Suprapubic skin (tissue), 4 donors: Measurements from ENCODE around the gene TCF12. TPM values are rescaled to one million over a fixed set of nuclear protein-coding genes. Genes with fewer than 3 reads are reported as not detected.

Source experiments
- DNase-seq, 2 donors: peaks; one replicate each; pipeline ENCODE4 v3.0.0-alpha.2; 2019; ENCODE audit warnings: low spot score in 2 of 2
- H3K27ac ChIP-seq: fragments of 200-600 bp; sonication (generic); one replicate; pipeline ENCODE4 v1.5.1; 2019
- H3K27me3 ChIP-seq: fragments of 200-600 bp; sonication (generic); one replicate; pipeline ENCODE4 v1.5.1; 2019
- H3K36me3 ChIP-seq: fragments of 200-600 bp; sonication (generic); one replicate; pipeline ENCODE4 v1.5.1; 2019
- H3K4me1 ChIP-seq: fragments of 200-600 bp; sonication (generic); one replicate; pipeline ENCODE4 v1.5.1; 2019
- H3K4me3 ChIP-seq: fragments of 200-600 bp; sonication (generic); one replicate; pipeline ENCODE4 v1.5.1; 2019; ENCODE audit warnings: mild to moderate bottlenecking
- H3K9me3 ChIP-seq: fragments of 200-600 bp; sonication (generic); one replicate; pipeline ENCODE4 v1.5.1; 2019
- EP300 ChIP-seq: sonication (generic); formaldehyde crosslinking; IDR thresholded peaks from one replicate; pipeline ENCODE4 v1.6.1; 2017; ENCODE audit warnings: antibody characterized with exemption
- POLR2A ChIP-seq, 2 donors: fragments of 450-650 bp; IDR thresholded peaks; one replicate each; pipeline ENCODE4 v1.6.1; 2017; ENCODE audit warnings: antibody characterized with exemption in 2 of 2, mild to moderate bottlenecking in 2 of 2, moderate library complexity in 2 of 2
- POLR2AphosphoS5 ChIP-seq, 3 donors: sonication (generic); formaldehyde crosslinking; IDR thresholded peaks; one replicate each; pipeline ENCODE4 v1.6.1; 2017; ENCODE audit warnings: antibody characterized with exemption in 3 of 3
- WGBS: methylation state at CpG from one replicate; pipeline ENCODE4 v1.1.5; 2018; 5-methylcytosine and 5-hydroxymethylcytosine counted together
- total RNA-seq, 4 donors: library from RNA; depleted of rRNA; stranded (reverse); fragments of >200 nt; gene quantifications; one replicate each; pipeline ENCODE4 v1.1.0, GENCODE V29; 2016
- TF ChIP-seq, protein P1 (sequence below), 2 donors: fragments of 200-600 bp in 1 of 2; fragments of 450-650 bp in 1 of 2; sonication (generic) in 1 of 2; IDR thresholded peaks; one replicate each; pipeline ENCODE4 v1.5.1; 2016 to 2019; ENCODE audit warnings: antibody characterized with exemption in 2 of 2, mild to moderate bottlenecking in 1 of 2, moderate library complexity in 1 of 2

The TCF12 gene
- total RNA-seq, 4 donors from 2014 or later, result 91.3 to 118 (median 105) TPM

DNA sequence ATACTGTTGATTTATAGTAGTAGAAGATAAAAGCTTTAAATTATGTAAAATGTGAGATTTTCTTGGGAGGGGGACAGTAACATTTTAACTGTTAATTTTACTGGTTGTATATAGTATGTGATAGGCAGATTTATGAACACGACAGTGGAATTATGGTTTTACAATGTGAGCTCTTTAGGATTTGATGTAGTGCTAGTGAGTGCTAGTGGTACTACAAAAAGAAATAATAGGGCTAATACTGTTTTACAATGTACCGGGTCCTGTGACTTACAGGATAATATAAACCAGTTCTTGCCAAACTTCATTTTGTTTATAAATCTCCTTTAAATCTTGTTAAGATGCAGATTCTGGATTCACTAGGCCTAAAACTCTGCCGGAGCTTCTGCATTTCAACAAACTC is 165.7 kb downstream of the TCF12 start:
- no peaks in the 10 kb centered on the region for H3K36me3 ChIP-seq
- H3K27me3 ChIP-seq, result no peaks in the 10 kb centered on the region
- TF ChIP-seq EP300, result no peak
- no peak for TF ChIP-seq POLR2AphosphoS5 (IDR thresholded peaks at IDR 0.05)
- TF ChIP-seq, protein P1, sequence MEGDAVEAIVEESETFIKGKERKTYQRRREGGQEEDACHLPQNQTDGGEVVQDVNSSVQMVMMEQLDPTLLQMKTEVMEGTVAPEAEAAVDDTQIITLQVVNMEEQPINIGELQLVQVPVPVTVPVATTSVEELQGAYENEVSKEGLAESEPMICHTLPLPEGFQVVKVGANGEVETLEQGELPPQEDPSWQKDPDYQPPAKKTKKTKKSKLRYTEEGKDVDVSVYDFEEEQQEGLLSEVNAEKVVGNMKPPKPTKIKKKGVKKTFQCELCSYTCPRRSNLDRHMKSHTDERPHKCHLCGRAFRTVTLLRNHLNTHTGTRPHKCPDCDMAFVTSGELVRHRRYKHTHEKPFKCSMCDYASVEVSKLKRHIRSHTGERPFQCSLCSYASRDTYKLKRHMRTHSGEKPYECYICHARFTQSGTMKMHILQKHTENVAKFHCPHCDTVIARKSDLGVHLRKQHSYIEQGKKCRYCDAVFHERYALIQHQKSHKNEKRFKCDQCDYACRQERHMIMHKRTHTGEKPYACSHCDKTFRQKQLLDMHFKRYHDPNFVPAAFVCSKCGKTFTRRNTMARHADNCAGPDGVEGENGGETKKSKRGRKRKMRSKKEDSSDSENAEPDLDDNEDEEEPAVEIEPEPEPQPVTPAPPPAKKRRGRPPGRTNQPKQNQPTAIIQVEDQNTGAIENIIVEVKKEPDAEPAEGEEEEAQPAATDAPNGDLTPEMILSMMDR (IDR thresholded peaks at IDR 0.05), result no peak
- TF ChIP-seq POLR2A (IDR thresholded peaks at IDR 0.05), result no peak
- peaks cover 12% of the 10 kb centered on the region for H3K4me1 ChIP-seq
- H3K4me3 ChIP-seq, result no peak overlapping the region
- H3K27ac ChIP-seq, result no peak overlapping the region
- no peaks in the 10 kb centered on the region for H3K9me3 ChIP-seq
- no peak for DNase-seq
- WGBS, result 62% methylated on average over 3 of the region's 3 CpGs

DNA sequence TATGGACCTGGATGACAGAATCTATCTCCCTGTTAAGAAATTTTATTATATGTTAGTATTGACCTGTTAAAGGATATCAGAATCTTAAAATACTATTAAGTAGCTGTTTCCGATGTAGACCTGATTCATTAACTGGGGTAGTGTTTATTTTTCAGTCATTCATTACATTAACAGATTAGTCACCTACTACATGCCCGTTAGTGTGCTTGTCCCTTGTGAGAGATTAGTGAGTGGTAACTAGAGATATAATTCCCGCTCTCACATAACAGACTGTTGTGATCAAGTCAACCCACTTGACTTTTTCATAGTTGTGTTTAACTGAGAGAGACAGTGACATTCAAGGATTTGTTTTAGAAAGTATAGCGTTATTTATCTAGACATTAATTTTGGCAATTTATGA is 166.8 kb downstream of the TCF12 start:
- no peak overlapping the region for H3K4me3 ChIP-seq
- no peaks in the 10 kb centered on the region for H3K9me3 ChIP-seq
- no peaks in the 10 kb centered on the region for H3K36me3 ChIP-seq
- H3K27me3 ChIP-seq, result no peaks in the 10 kb centered on the region
- WGBS, result 89% methylated on average over 4 of the region's 4 CpGs
- H3K4me1 ChIP-seq, result peaks cover 12% of the 10 kb centered on the region
- H3K27ac ChIP-seq, result no peak overlapping the region
- no peak for DNase-seq
- TF ChIP-seq POLR2A (IDR thresholded peaks at IDR 0.05) (no peak), EP300 (no peak), POLR2AphosphoS5 (IDR thresholded peaks at IDR 0.05) (no peak)
- TF ChIP-seq, protein P1 (IDR thresholded peaks at IDR 0.05), result no peak

DNA sequence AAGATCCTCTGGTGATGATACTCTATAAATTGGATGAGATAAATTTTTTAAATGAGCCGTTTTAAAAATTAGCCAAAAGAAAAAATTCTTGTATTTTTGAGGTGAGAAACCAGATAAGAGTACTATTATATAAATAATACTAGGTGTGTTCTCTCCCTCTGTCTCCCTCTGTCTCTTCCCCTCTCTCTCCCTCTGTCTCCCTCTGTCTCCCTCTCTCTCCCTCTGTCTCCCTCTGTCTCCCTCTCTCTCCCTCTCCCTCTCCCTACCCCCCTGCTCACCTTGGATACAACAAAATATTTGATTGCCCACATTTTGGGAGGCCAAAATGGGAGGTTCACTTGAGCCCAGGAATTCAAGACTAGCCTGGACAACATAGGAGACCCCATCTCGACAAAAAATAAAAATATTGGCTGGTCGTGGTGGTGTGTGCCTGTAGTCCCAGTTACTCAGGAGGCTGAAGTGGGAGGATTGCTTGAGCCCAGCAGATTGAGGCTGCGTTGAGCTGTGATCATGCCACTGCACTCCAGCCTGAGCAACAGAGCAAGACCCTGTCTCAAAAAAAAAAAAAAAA is 168.5 kb downstream of the TCF12 start:
- Histone ChIP-seq H3K4me3 (no peak overlapping the region), H3K4me1 (peaks cover 1% of the 10 kb centered on the region), H3K36me3 (no peaks in the 10 kb centered on the region), H3K27me3 (no peaks in the 10 kb centered on the region), H3K27ac (no peak overlapping the region), H3K9me3 (no peaks in the 10 kb centered on the region)
- no peak for DNase-seq
- TF ChIP-seq POLR2AphosphoS5 (IDR thresholded peaks at IDR 0.05) (no peak), EP300 (no peak), POLR2A (IDR thresholded peaks at IDR 0.05) (no peak)
- TF ChIP-seq, protein P1 (IDR thresholded peaks at IDR 0.05), result no peak
- 95% methylated on average over 4 of the region's 4 CpGs for WGBS

DNA sequence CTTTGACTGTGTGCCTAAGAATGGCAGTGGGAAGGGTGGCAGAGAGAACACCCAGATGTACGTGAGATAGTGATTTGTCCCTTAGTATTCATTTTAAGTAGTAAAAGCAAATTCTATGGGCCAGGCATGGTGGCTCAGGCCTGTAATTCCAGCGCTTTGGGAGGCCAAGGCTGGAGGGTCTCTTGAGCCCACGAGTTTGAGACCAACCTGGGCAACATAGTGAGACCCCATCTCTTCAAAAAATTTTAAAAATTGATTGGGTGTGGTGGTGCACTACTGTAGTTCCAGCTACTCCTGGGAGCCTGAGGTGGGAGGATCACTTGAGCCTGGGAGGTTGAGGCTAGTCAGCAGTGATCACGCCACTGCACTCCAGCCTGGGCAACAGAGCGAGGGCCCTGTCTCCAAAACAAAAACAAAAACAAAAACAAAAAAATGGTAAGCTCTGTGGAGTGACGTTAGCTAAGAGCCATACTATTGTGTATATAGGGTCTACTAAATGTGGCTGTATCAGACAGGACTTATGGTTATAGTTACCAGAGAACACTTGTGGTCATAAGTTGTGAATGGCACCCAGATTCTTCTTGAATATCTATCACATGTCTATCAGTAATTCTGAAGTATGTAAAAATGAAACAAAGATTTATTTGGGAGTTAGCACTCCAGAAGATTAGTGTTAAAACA is 171.5 kb downstream of the TCF12 start:
- Histone ChIP-seq H3K27me3 (no peaks in the 10 kb centered on the region), H3K9me3 (no peaks in the 10 kb centered on the region), H3K4me3 (no peak overlapping the region), H3K27ac (no peak overlapping the region), H3K36me3 (no peaks in the 10 kb centered on the region), H3K4me1 (no peaks in the 10 kb centered on the region)
- 93% methylated on average over 6 of the region's 6 CpGs for WGBS
- no peak for DNase-seq
- TF ChIP-seq POLR2A (IDR thresholded peaks at IDR 0.05) (no peak), EP300 (no peak), POLR2AphosphoS5 (IDR thresholded peaks at IDR 0.05) (no peak)
- TF ChIP-seq, protein P1 (IDR thresholded peaks at IDR 0.05), result no peak

DNA sequence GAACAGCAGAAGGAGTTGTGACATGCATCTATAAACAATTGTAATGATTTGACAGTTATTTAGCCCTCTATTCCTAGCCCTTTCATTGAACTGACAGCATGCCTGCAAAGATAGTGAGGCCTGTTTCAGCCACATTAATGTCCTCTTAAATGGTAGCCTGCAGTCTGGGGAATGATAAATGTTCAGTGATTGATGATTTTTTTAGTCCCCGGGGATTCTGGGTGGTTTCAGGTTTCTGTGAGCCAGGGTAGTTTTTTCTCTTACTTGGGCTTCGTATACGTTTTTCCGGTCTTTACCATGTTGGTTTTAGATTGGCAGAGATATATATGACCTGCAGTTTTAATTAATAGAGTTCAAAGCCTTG is 172.0 kb downstream of the TCF12 start:
- H3K9me3 ChIP-seq, result no peaks in the 10 kb centered on the region
- H3K27ac ChIP-seq, result no peak overlapping the region
- H3K36me3 ChIP-seq, result no peaks in the 10 kb centered on the region
- H3K27me3 ChIP-seq, result no peaks in the 10 kb centered on the region
- no peak overlapping the region for H3K4me3 ChIP-seq
- TF ChIP-seq POLR2A (IDR thresholded peaks at IDR 0.05) (no peak), EP300 (no peak), POLR2AphosphoS5 (IDR thresholded peaks at IDR 0.05) (no peak)
- TF ChIP-seq, protein P1 (IDR thresholded peaks at IDR 0.05), result no peak
- 90% methylated on average over 4 of the region's 4 CpGs for WGBS
- H3K4me1 ChIP-seq, result no peaks in the 10 kb centered on the region
- no peak for DNase-seq
